HT-29 (cell line): Measurements from ENCODE around the gene TNXB. TPM values are rescaled to one million over a fixed set of nuclear protein-coding genes. Genes with fewer than 3 reads are reported as not detected.
"Not testable (repeated sequence)": the region's sequence is repeated elsewhere in the genome, so short reads cannot be mapped to it uniquely, and the experiment has no call there.

Experiments
- DNase-seq: peaks from one replicate; pipeline ENCODE4 v3.0.0-alpha.2; 2015; ENCODE audit warnings: low spot score
- total RNA-seq: library from RNA; depleted of rRNA; stranded (reverse); fragments of >200 nt; shearing (Covaris generic); gene quantifications from 2 replicates; pipeline ENCODE4 v1.2.3, GENCODE V29; 2014

TNXB gene
- total RNA-seq, 1 experiment from 2014 or later = not detected

DNA sequence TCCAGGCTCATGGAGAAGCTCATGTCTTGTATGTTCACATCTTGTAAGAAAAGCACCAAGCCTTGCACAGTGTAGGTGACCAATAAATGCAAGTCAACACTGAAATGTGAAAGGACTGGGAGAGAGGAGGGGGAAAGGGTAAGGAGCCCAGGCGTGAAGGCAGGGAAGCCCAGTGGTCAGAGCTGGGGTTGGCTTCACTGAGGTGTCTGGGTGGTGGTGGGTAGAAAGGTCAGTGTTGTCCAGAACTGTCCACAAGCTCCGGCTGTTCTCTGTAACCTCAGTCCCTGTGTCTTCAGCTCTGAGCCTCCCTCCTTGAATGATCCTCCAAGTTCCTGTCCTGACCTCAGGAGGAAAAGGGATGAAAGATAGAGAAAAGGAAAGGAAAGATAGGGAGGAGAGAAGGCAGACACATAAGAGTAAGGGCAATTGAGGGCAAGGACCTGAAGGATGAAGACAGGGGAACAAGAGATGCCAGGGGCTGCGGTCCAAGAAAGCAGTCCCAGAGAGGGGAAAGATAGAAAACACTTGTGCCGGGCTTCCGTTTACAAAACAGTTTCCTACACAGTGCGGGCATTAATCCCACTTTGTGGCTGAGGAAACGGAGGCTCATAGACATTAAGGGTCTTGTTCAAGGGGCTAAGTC lies 2.4 kb upstream of the TNXB start:
- no peak for DNase-seq

DNA sequence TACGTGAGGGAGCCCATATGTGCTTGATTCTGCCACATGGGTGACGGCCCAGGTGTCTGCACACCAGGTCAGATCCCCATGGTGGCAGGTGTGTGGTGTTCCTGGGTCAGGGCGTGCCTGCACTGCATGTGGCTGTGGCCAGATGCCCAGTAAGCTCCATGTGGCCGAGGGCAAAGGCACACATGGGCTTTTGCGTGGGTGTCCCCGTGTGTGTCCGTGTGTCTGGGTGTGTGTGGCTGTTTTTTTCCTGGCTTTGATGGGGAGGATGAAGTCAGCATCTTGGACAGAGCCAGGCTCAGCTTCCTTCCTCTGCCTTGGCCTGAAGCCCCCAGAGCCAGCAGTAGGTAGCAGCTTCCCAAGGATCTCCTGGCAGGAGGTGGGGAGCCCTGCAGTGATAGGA lies 1.5 kb upstream of the TNXB start:
- no peak for DNase-seq

DNA sequence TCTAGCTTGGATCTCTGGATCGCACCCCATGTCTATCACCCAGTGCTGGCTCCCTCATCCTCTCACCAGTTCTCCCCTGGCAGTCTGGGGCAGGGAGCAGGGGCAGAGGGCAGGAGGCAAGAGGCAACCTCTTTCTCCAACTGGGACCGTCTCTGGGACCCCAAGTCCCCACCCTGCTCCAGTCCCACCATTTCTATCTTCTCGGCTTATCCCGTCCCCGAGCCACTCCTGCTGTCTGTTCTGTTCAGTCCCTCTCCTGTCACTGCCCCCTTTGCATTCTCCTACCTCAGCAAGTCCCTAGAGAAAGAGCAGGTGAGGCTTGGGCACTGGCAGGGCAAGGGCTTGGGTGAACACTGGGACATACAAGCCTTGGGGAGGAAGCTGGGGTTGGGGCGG lies 625 bp upstream of the TNXB start:
- no peak for DNase-seq

DNA sequence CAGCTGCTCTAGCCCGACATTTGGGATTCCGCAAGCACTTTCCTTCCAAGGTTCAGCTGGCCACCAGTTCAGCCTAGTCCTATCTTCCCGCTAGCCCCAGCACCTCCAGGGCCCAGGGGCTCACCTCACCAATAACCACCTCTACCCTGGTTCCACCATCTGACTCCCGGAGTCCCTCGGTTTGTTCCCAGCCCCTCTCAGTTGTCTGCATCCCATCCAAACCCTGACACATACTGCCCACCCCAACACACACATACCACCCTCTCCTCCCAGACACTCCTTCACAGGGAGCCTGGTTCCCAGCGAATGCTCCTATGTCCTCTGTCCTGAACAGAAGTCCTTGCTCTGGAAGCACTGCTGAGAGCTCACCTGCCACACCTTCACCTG lies 418 bp downstream of the TNXB start:
- no peak for DNase-seq

DNA sequence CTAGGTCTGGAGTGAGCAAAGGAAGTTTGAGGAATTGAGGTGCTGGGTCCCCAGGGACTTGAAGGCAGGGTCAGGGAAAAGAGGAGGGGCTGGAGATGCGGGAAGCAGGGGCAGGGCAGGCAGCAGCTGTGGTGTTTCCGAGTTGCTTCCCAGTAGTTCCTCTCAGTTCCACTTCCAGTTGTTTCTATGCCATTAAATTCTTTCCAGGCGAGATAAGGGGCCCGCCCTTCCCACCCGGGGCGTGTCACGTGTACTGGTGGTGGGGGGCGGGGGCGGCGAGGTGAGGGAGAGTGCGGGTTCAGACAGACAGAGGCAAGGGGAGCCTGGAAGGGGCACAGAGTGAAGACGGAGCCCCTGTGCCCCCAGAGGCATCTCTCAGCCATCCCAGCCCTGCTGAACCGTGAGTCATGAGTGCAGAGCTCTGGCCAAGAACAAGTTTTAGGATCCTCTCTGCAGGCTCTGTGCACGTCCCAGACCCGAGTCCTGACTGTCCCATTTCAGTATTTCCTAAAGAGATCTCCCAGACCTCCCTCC lies 977 bp downstream of the TNXB start:
- DNase-seq = no peak

DNA sequence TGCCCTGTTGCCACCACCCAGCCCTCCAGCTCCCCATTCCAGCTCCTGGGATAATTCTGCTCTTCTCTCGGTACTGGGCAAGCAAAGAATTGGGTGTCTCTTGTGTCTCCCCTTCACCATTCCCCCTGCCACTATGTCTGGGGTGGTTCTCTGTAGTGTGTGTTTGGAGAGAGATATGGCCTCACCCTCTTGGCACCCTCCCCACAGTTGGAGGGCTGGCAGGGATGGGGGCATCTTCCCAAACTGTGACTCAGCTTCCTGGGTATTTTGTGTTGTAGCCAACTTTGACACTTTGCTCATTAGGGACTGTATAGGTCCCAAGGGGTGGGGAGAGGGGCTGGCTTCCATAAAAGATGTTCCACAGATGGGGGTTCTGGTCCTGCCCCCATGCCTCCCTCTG lies 1.7 kb downstream of the TNXB start:
- DNase-seq = no peak

DNA sequence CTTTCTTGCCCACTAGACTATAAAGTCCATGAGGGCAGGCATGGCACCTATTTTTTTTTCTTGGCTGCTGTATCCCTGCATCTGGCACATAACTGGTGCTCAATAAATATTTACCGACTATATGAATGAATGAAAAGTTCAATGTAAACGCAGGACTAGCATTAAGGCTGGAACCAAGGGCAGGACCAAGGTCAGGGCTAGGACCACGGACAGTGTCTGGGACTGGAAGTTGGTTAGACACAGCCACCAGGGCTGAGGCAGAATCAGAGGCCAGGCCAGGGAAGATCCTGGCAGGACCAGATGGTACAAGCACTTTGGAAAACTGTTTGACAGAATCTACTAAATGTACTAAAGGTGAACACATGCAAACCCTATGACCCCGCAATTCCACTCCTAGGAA lies 3.7 kb downstream of the TNXB start:
- no peak for DNase-seq

DNA sequence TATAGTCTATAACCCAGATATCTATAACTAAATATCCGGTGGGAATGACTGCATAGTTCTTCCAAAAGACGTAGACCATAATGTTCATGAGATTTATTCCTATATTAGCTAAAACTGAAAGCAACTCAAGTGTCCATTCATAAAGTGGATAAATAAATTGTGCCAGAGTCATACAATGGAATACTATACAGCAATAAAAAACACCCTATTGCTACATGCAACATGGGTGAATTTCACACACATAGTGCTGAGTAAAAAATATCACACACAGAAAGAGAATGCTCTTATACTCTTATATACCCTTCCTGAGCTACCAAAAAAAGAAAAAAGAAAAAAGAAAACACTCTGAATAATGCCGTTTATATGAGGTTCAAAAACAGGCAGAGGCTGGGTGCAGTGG lies 6.9 kb downstream of the TNXB start:
- DNase-seq = no peak

DNA sequence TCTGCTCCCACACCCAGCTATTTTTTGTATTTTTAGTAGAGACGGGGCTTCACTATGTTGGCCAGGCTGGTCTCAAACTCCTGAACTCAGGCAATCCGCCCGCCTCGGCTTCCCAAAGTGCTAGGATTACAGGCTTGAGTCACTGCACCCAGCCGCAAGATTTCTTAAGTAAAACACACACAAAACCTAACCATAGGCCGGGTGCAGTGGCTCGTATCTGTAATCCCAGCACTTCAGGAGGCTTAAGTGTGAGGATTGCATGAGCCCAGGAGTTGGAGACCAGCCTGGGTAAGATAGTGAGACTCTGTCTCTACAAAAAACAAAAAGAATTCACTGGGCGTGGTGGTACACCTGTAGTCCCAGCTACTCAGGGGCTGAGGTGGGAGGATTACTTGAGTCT lies 8.9 kb downstream of the TNXB start:
- not testable (repeated sequence) for DNase-seq

DNA sequence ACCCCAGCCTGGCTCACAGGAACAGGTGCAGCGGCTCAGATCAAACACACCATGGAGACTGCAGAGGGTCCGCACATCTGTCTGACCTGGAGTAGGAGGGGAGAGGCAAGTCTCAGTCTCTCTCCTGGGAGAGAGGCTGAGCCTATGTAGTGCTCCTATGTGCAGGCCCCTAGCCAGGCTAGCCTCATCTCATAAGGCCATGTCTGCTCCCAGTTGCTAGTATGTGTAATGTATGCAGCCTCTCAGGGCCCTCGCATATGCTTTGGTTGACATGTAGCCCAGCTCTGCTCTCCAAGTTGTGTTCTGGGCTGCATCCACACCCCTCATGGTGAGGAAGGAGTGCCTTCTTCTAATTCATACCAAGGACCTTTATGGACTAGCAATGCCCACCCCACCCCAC lies 11.8 kb downstream of the TNXB start:
- DNase-seq = no peak

DNA sequence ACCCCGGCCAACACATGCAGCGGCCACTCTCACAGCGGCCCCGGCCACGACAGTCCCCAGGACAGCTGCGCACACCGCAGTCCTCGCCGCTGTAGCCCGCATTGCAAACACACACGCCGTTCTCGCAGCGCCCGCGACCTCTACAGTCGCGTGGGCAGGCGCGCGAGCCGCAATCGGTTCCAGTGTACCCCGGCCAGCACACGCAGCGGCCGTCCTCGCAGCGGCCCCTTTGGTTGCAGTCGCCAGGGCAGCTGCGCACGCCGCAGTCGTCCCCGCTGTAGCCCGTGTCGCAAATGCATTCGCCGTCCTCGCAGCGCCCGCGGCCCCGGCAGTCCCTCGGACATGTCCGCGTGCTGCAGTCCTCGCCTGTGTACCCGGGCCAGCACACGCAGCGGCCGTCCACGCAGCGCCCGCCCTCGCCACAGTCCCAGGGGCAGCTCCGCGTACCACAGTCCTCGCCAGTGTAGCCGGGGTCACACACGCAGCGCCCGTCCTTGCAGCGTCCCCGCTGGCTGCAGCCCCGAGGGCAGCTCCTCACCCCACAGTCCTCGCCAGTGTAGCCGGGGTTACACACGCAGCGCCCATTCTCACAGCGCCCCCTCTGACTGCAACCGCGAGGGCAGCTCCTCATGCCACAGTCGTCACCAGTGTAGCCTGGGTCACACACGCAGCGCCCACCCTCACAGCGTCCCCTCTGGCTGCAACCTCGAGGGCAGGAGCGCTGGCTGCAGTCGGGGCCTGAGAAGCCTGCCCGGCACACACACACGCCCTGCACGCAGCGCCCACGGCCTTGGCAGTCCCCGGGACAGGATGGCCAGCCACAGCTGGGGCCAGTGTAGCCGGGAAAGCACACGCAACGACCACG lies 12.5 kb downstream of the TNXB start:
- no peak for DNase-seq

DNA sequence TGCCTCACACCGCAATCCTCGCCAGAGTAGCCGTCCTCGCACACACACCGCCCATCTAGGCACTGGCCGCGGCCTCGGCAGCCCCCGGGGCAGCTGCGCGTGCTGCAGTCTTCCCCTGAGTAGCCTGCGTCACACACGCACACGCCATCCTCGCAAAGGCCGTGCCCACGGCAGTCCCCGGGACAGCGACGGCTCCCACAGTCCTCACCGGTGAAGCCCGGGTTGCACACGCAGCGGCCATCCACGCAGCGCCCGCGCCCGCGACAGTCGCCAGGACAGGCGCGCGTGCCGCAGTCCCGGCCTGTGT lies 13.1 kb downstream of the TNXB start:
- DNase-seq = no peak

DNA sequence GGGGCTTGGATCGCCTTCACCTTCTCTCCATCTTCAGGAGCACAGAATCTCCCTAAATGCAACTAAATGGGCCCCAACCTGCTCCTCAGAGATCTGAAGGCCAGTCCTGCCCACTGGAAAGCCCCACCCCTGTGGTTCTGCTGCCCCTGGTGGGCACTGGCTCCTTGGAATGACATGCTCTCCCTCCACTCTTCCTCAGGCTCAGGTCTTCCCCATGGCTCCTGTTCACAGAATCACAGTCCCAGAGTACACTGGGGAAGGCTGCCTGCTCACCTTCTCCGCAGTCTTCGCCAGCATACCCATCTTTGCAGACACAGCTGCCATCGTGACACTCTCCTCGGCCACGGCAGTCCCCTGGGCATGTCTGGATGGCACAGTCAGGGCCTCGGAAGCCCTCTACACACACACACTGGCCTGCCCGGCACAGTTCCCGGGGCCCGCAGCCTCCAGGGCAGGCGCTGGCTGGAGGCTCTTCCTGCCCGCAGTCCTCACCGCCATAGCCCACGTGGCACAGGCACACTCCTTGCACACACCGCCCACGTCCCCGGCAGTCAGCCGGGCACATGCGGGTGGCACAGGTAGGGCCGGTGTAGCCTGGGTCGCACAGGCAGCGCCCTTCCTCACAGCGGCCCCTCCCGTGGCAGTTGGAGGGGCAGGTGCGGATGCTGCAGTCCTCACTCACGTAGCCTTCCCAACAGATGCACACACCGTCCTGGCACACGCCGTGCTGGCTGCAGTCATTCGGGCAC lies 13.6 kb downstream of the TNXB start:
- DNase-seq = no peak

DNA sequence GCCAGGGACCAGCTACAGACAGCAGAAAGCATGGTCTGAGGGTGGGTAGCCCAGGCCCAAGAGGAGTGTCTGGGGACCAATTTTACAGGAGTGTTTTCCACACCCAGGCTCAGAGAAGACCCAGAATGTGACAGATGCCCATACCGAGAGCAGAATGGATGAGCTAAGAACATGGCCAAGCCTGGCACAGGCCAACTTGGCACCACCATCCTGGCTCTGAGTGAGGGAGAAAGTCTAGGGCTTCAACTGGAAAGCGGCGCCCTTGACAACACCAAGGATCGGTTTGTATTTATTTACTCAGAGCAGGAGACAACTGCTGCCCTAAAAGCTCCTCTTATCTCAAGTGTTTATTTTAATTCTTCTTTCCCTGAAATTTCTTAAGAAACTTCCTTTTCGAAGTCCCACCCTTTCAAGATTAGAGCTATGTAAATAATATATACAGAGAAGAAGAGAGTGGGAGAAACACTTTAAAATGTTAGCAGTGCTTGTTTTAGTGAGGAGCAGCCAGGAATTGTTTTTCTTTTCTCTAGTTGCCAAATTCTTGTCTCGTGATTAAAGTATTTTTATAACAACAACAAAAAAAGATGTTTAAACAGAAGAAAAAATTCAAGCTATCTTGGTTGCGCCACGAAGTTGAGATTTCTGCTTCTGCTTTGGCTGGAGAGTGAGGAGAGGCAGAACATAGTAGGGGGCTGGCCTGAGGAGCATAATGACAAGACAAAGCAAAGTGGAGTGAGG lies 16.2 kb downstream of the TNXB start:
- DNase-seq = no peak

DNA sequence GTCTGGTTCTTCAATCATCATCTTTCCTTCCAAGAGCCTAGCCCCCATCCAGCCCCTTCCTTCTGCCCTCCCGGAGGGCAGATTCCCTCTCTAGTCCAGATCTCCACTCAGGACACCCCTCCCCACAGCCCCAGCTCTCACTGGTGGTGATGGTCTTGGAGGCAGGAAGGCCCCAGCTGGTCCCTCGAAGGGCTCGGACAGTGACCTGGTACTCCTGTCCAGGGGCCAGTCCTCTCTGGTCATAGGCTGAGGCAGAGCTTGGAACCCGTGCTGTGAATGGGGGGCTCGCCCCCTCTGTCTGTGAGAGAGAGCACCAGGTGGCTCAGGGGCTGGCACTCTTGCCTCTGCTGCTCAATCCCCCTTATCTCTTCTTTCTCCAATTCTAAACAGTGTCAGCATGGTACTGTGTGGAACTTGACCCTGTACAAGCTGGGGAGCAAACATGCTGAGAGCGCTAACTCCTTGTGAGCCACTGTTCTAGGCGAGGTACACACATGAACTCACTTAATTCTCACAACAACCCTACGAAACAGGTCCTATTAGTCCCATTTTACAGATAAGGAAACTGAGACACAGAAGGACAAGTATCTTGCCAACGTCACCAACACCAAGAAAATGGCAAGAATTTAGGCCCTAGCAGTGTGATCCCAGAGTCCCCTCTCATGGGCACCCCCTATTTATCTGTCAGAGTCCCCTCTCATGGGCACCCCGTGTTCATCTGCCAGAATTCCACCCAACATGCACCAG lies 19.9 kb downstream of the TNXB start:
- no peak for DNase-seq

DNA sequence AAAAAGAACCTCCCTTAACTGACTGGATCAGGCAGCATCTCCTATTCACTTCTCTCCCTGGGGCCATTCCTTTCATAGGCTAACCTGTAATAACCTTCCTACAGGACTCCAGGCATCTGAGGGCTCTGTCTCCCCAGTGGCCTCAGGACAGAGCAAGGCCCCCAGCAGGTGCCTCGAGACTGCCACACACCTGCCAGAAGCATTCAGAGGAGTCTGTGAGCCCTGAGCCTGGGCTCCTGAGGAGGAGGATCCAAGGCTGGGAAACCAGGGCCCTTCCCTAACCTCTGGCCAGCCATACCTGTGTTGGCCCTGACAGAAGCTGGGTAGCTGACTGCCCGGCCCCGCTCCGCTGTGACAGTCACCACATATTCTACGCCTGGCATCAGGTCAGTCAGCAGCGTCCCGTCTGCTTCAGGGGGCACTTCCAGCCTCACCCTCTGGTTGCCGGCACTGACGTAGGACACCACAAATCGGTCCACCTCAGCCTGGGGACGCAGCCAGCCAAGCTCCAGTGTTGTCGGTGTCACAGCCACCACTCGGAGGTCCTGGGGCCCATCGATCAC lies 20.6 kb downstream of the TNXB start:
- no peak for DNase-seq

DNA sequence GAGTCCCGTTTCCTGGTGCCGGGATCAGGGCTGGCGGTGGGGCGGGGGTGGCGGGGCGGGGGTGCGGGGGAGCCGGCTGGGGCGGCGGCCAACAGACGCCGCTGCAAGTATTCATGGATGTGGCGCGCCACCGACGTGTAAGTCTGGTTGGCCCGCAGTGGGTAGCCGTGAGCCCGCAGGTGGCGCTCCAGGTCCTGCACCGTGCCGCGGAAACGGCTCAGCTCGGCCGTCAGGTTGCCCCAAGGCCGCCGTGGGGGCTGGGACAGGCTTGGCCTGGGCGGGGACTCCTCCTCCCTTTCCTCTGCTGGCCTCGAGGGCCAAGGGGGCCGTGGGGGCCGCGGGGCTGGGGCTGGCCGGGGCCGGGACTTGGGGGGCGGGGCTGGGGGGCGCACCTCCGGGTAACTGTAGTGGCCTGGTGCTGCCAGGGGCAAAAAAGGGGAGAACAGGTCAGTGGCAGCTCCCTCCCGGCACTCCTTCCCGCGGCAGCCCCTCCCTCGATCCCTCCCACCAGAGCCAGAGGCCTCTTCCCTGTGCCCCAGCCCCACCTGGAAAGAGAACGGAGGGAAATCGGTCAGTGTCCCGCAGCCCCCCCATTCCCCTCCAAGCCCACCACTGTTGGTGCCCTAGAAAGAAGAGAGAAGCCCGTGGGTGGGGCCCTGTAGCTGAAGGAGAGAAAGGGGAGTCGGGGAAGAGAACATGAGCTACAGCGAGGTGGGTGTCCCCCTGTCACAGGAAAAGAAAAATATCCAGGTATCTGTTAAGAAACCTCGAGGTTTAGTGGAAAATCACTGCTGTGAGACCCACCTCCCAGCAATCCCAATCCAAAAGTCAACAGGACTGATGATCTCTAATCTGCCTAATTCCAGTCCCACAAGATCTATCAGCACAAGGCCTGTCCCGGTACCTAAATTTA lies 21.3 kb downstream of the TNXB start:
- DNase-seq = peak; percentile 74

DNA sequence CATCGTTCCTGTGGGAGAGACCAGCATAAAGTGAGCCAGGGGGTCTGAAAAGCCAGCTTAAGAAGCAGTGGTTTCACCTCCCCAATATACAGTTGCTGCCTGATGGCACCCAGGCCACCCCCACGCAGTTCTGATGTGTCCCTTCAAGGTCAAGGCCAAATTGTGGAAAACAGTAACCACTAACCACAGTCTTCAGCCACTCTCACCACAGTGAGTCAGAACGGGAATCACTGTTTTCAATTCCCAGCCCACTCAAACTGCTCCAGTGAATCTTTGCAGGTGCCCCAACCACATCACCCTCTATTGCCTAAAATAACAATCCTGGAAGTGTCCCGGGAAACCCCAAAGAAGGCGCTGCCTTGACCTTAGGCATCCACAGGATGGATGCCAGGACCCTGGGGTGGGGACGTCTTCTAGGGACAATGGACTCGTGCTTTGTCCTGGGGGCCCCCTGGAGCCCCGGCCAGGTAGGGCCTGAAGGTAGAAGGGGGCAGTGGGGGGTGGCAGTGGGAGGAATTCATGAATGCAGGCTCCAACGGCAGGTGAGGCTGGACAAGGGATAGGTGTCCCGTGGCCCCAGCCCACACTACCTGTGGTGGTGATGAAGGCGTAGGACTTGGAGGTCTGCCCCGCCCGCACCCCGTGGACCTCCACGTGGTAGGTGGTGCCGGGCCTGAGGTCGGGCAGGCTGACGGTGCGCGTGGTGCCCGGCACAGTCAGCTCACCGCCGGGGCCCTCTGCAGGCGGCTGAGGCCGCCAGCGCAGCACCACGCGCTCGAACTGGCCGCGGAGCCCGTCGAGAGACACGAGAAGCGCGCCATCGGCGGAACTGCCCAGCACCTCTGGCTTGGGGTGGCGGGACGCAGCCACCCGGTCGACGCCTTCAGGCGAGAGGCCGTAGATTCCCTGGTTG lies 22.2 kb downstream of the TNXB start:
- DNase-seq = no peak
